GM10248 (cell line): ENCODE data around the gene TRHDE.

Experiments used
- CTCF ChIA-PET: fragments of 300-600 bp; sonication (Branson Sonifier 250); formaldehyde crosslinking; extraction: SDS; loops from one replicate; lab custom pipeline; 2021; ENCODE audit warnings: antibody characterized with exemption; lab: Yijun Ruan, JAX
- POLR2A ChIA-PET: fragments of 350-650 bp; sonication (Branson Sonifier 250); formaldehyde crosslinking; extraction: SDS; loops from one replicate; lab custom pipeline; 2020; ENCODE audit warnings: antibody characterized with exemption; lab: Yijun Ruan, JAX
- DNase-seq: peaks from one replicate; pipeline ENCODE4 v3.0.0; 2012; ENCODE audit errors: extremely low spot score
- CTCF ChIP-seq: IDR thresholded peaks from 2 replicates; pipeline ENCODE4 v1.5.1; 2012; ENCODE audit warnings: mild to moderate bottlenecking, low read depth; ENCODE audit errors: extremely low read depth, missing control alignments, control extremely low read depth

The TRHDE gene

GRCh38 chr12:72448805-72449204 lies 176.6 kb downstream of the TRHDE start:
- POLR2A ChIA-PET = no interaction called here
- CTCF ChIA-PET = interaction anchor here (0.8 to 1.5 kb wide), 2 partner anchors 10 to 102 kb away, joined by 3 read pairs; no protein-coding TSS in a partner anchor
- no peak for DNase-seq
- no peak for TF ChIP-seq CTCF

GRCh38 chr12:72453066-72453465 lies 180.9 kb downstream of the TRHDE start:
- TF ChIP-seq CTCF = no peak
- ChIA-PET POLR2A (no interaction called here), CTCF (interaction anchor here (1.3 to 3.4 kb wide), 3 partner anchors 10 to 37 kb away, joined by 3 to 9 read pairs (median 3); no protein-coding TSS in a partner anchor)
- no peak for DNase-seq

- DNase-seq = no peak
- ChIA-PET CTCF (interaction anchor here (1.3 to 3.4 kb wide), 4 partner anchors 10 to 37 kb away, joined by 3 to 9 read pairs (median 3); no protein-coding TSS in a partner anchor), POLR2A (no interaction called here)
- no peak for TF ChIP-seq CTCF
These were observed 181.4 kb downstream of the TRHDE start for GRCh38 chr12:72453550-72453949.

- DNase-seq = no peak
- POLR2A ChIA-PET = no interaction called here
- CTCF ChIA-PET = interaction anchor here (0.6 to 0.7 kb wide), 2 partner anchors 8 to 10 kb away, joined by 3 read pairs; no protein-coding TSS in a partner anchor
- no peak for TF ChIP-seq CTCF
These were observed 192.3 kb downstream of the TRHDE start for GRCh38 chr12:72464471-72464870.

GRCh38 chr12:72465155-72465554 lies 193.0 kb downstream of the TRHDE start:
- POLR2A ChIA-PET = no interaction called here
- no peak for TF ChIP-seq CTCF
- CTCF ChIA-PET = interaction anchor here (0.6 to 0.7 kb wide), 2 partner anchors 9 to 11 kb away, joined by 3 read pairs; no protein-coding TSS in a partner anchor
- DNase-seq = no peak

- ChIA-PET CTCF (interaction anchor here (0.9 kb wide), 1 partner anchor 20 kb away, joined by 3 read pairs; no protein-coding TSS in a partner anchor), POLR2A (no interaction called here)
- no peak for TF ChIP-seq CTCF
- no peak for DNase-seq
These were observed 193.9 kb downstream of the TRHDE start for GRCh38 chr12:72465940-72466630.
